H1 (cell line): ENCODE data around the gene LGALS8. TPM values are rescaled to one million over a fixed set of nuclear protein-coding genes. Genes with fewer than 3 reads are reported as not detected.

Source experiments
- CTCF ChIA-PET: fragments of 300-600 bp; sonication (Branson Sonifier 250); formaldehyde crosslinking; loops from one replicate; lab custom pipeline; 2021; ENCODE audit not compliant: partially characterized antibody; lab: Charles Lee
- POLR2A ChIA-PET: fragments of 300-600 bp; sonication (Branson Sonifier 250); formaldehyde crosslinking; loops from one replicate; lab custom pipeline; 2021; ENCODE audit warnings: inconsistent platforms; ENCODE audit not compliant: partially characterized antibody; lab: Charles Lee
- DNase-seq, 2 experiments: peaks; one replicate each; pipeline versions ENCODE4 v3.0.0 to v3.0.0-alpha.2; 2010 to 2022; ENCODE audit warnings: low spot score in 2 of 2, low read depth in 1 of 2, mixed read lengths in 1 of 2
- FAIRE-seq: peaks from 2 replicates; lab custom pipeline; 2011; peaks lifted over from hg19 to GRCh38; lab: Jason Lieb, UNC
- H2AFZ ChIP-seq: 2 replicates; pipeline ENCODE4 v1.8.1; 2012; ENCODE audit warnings: low read length, inconsistent platforms
- H2AK5ac ChIP-seq: 2 replicates; pipeline ENCODE4 v1.6.1; 2013; ENCODE audit warnings: low read depth, low read length
- H2BK120ac ChIP-seq: replicated peaks from 2 replicates; pipeline ENCODE3; 2013; ENCODE audit warnings: low read depth, low read length, inconsistent platforms
- H2BK12ac ChIP-seq: 2 replicates; pipeline ENCODE4 v1.6.1; 2013; ENCODE audit warnings: low read depth, low read length
- H2BK15ac ChIP-seq: 2 replicates; pipeline ENCODE4 v1.6.1; 2013; ENCODE audit warnings: low read length
- H2BK20ac ChIP-seq: 2 replicates; pipeline ENCODE4 v1.6.1; 2013; ENCODE audit warnings: low read length
- H2BK5ac ChIP-seq: 2 replicates; pipeline ENCODE4 v1.6.1; 2013; ENCODE audit warnings: low read depth, low read length
- H3K14ac ChIP-seq: 2 replicates; pipeline ENCODE4 v1.6.1; 2013; ENCODE audit warnings: inconsistent platforms; ENCODE audit not compliant: insufficient read length
- H3K18ac ChIP-seq: 2 replicates; pipeline ENCODE4 v1.6.1; 2013; ENCODE audit warnings: low read length; ENCODE audit errors: extremely low read depth
- H3K23ac ChIP-seq: 2 replicates; pipeline ENCODE4 v1.6.1; 2013; ENCODE audit warnings: inconsistent platforms; ENCODE audit not compliant: insufficient read length
- H3K23me2 ChIP-seq: 2 replicates; pipeline ENCODE4 v1.6.1; 2013; ENCODE audit warnings: low read depth, low read length
- H3K27ac ChIP-seq: 2 replicates; pipeline ENCODE4 v1.6.1; 2011; ENCODE audit warnings: low read depth, low read length, inconsistent platforms
- H3K27me3 ChIP-seq, 4 experiments: replicated peaks in 1 of 4; 1 replicate in 1 of 4; 2 replicates in 3 of 4; pipeline versions ENCODE4 v1.6.1 to v1.8.1; 2011 to 2013; ENCODE audit warnings: low read length in 3 of 4, mild to moderate bottlenecking in 3 of 4, inconsistent platforms in 2 of 4, mixed read lengths in 2 of 4, moderate library complexity in 1 of 4; ENCODE audit not compliant: control insufficient read depth in 3 of 4, insufficient read depth in 3 of 4; ENCODE audit errors: extremely low read depth in 1 of 4
- H3K36me3 ChIP-seq, 4 experiments: 2 replicates each; pipeline versions ENCODE4 v1.6.1 to v1.8.1; 2011 to 2013; ENCODE audit warnings: mild to moderate bottlenecking in 4 of 4, low read length in 3 of 4, moderate library complexity in 2 of 4, control low read depth in 1 of 4, inconsistent platforms in 1 of 4; ENCODE audit not compliant: insufficient read depth in 4 of 4, control insufficient read depth in 2 of 4
- H3K4ac ChIP-seq: replicated peaks from 2 replicates; pipeline ENCODE3; 2013; ENCODE audit warnings: low read length, low read depth, mixed read lengths, inconsistent platforms; ENCODE audit not compliant: insufficient read length
- H3K4me1 ChIP-seq, 4 experiments: replicated peaks in 1 of 4; 1 replicate in 1 of 4; 2 replicates in 3 of 4; pipeline versions ENCODE4 v1.6.1 to v1.8.1; 2011 to 2013; ENCODE audit warnings: low read length in 3 of 4, inconsistent platforms in 2 of 4, mixed read lengths in 1 of 4; ENCODE audit not compliant: insufficient read depth in 4 of 4, control insufficient read depth in 3 of 4
- H3K4me2 ChIP-seq, 2 experiments: 2 replicates each; pipeline versions ENCODE4 v1.6.1 to v1.8.1; 2011 to 2013; ENCODE audit warnings: low read depth in 2 of 2, low read length in 2 of 2, control low read depth in 1 of 2, inconsistent platforms in 1 of 2, mild to moderate bottlenecking in 1 of 2; ENCODE audit not compliant: insufficient read depth in 1 of 2
- H3K4me3 ChIP-seq, 4 experiments: fragments of 200-600, 300-600 bp in 1 of 4; sonication (generic), shearing (Covaris generic), sonication (Bioruptor Twin) in 1 of 4; 2 replicates each; pipeline versions ENCODE4 v1.5.1 to v1.8.1; 2011 to 2016; ENCODE audit warnings: low read length in 4 of 4, low read depth in 3 of 4, control low read depth in 2 of 4, inconsistent platforms in 2 of 4, mild to moderate bottlenecking in 2 of 4, mixed read lengths in 1 of 4, moderate library complexity in 1 of 4; ENCODE audit not compliant: insufficient read depth in 2 of 4; ENCODE audit errors: extremely low read depth in 1 of 4
- H3K56ac ChIP-seq: replicated peaks from 2 replicates; pipeline ENCODE3; 2013; ENCODE audit warnings: low read depth, mild to moderate bottlenecking, mixed read lengths, low read length, inconsistent platforms; ENCODE audit not compliant: insufficient read length
- H3K79me1 ChIP-seq: 2 replicates; pipeline ENCODE4 v1.6.1; 2013; ENCODE audit warnings: low read depth, low read length, control low read depth
- H3K79me2 ChIP-seq, 2 experiments: 2 replicates each; pipeline versions ENCODE4 v1.6.1 to v1.8.1; 2012 to 2013; ENCODE audit warnings: low read length in 2 of 2, mild to moderate bottlenecking in 2 of 2, inconsistent platforms in 1 of 2; ENCODE audit not compliant: insufficient read depth in 2 of 2, control insufficient read depth in 1 of 2
- H3K9ac ChIP-seq, 4 experiments: replicated peaks in 1 of 4; 1 replicate in 1 of 4; 2 replicates in 3 of 4; pipeline versions ENCODE4 v1.6.1 to v1.8.1; 2011 to 2013; ENCODE audit warnings: low read depth in 3 of 4, low read length in 3 of 4, control low read depth in 2 of 4, mild to moderate bottlenecking in 2 of 4, moderate library complexity in 2 of 4, inconsistent platforms in 1 of 4; ENCODE audit errors: extremely low read depth in 1 of 4
- H3K9me3 ChIP-seq, 2 experiments: 2 replicates each; pipeline versions ENCODE4 v1.6.1 to v1.8.1; 2012 to 2013; ENCODE audit warnings: mild to moderate bottlenecking in 2 of 2, moderate library complexity in 2 of 2, control low read depth in 1 of 2, inconsistent platforms in 1 of 2, low read depth in 1 of 2, low read length in 1 of 2, mixed read lengths in 1 of 2; ENCODE audit not compliant: insufficient read depth in 2 of 2
- H4K20me1 ChIP-seq, 2 experiments: replicated peaks in 1 of 2; 2 replicates each; pipeline versions ENCODE3 to v1.8.1; 2011 to 2013; ENCODE audit warnings: inconsistent platforms in 2 of 2, low read length in 2 of 2, mild to moderate bottlenecking in 1 of 2; ENCODE audit not compliant: insufficient read depth in 2 of 2, control insufficient read depth in 1 of 2
- H4K5ac ChIP-seq: 2 replicates; pipeline ENCODE4 v1.6.1; 2013; ENCODE audit warnings: low read length, low read depth, mixed read lengths, inconsistent platforms; ENCODE audit not compliant: insufficient read length
- H4K8ac ChIP-seq: 2 replicates; pipeline ENCODE4 v1.8.0; 2013; ENCODE audit warnings: mild to moderate bottlenecking, moderate library complexity, low read length, inconsistent platforms; ENCODE audit not compliant: insufficient read depth; ENCODE audit errors: extremely low read depth
- H4K91ac ChIP-seq: replicated peaks from 2 replicates; pipeline ENCODE3; 2013; ENCODE audit warnings: low read length, mixed read lengths, inconsistent platforms; ENCODE audit not compliant: insufficient read length
- ATF2 ChIP-seq: IDR thresholded peaks from 2 replicates; pipeline ENCODE4 v1.6.1; 2012; ENCODE audit warnings: low read length, inconsistent platforms
- BCL11A ChIP-seq, 2 experiments: IDR thresholded peaks; one replicate each; pipeline ENCODE4 v1.6.1; 2011; ENCODE audit warnings: low read depth in 2 of 2, low read length in 2 of 2, mild to moderate bottlenecking in 2 of 2
- CHD2 ChIP-seq: IDR thresholded peaks from 2 replicates; pipeline ENCODE4 v1.6.1; 2012; ENCODE audit warnings: low read length, improper control_type of control experiment
- CREB1 ChIP-seq: IDR thresholded peaks from 2 replicates; pipeline ENCODE4 v1.6.1; 2012; ENCODE audit warnings: inconsistent platforms
- CTCF ChIP-seq, 3 experiments: IDR thresholded peaks; 1 replicate in 2 of 3; 2 replicates in 1 of 3; pipeline versions ENCODE4 v1.5.1 to v1.6.1; 2011; ENCODE audit warnings: low read length in 3 of 3, mild to moderate bottlenecking in 3 of 3, inconsistent platforms in 2 of 3, low read depth in 1 of 3, moderate library complexity in 1 of 3; ENCODE audit not compliant: insufficient read depth in 1 of 3; ENCODE audit errors: control extremely low read depth in 1 of 3
- EP300 ChIP-seq, 2 experiments: IDR thresholded peaks; 1 replicate in 1 of 2; 2 replicates in 1 of 2; pipeline ENCODE4 v1.6.1; 2011 to 2012; ENCODE audit warnings: low read depth in 2 of 2, low read length in 2 of 2, mild to moderate bottlenecking in 2 of 2, borderline replicate concordance in 1 of 2, inconsistent platforms in 1 of 2, moderate library complexity in 1 of 2
- SRF ChIP-seq: IDR thresholded peaks from 2 replicates; pipeline ENCODE4 v1.6.1; 2011; ENCODE audit warnings: mild to moderate bottlenecking, low read depth, low read length, moderate library complexity
- TCF12 ChIP-seq: IDR thresholded peaks from 2 replicates; pipeline ENCODE4 v1.6.1; 2011; ENCODE audit warnings: low read depth, mild to moderate bottlenecking, low read length
- WGBS, 2 experiments: shearing (Covaris generic) in 1 of 2; methylation state at CpG; one replicate each; pipeline versions ENCODE4 v1.1.6 to v1.1.7; 2013 to 2015; ENCODE audit warnings: low lambda C conversion rate in 2 of 2, mixed read lengths in 2 of 2, inconsistent platforms in 1 of 2, low coverage in 1 of 2, missing lambda C conversion rate in 1 of 2; ENCODE audit not compliant: insufficient replicate concordance in 2 of 2, insufficient coverage in 1 of 2, insufficient read length in 1 of 2; ENCODE audit errors: extremely low coverage in 1 of 2, missing lambda C conversion rate in 1 of 2; 5-methylcytosine and 5-hydroxymethylcytosine counted together
- polyA plus RNA-seq, 7 experiments: library from polyadenylated mRNA; depleted of rRNA in 3 of 7; stranded (reverse) in 5 of 7; unstranded in 2 of 7; fragments of >200 nt in 5 of 7; fragments of 200-250 nt in 2 of 7; gene quantifications; 1 replicate in 5 of 7; 2 replicates in 1 of 7; 4 replicates in 1 of 7; pipeline versions ENCODE4 v1.2.1 to v1.2.3, GENCODE V29; 2011 to 2013; ENCODE audit warnings: missing spikeins in 2 of 7, mixed read lengths in 2 of 7
- total RNA-seq: library from RNA; stranded (reverse); fragmentation: NEBNext Ultra II Directional; extraction: Animal tissue kit (Norgen Biotek cat#: 25700); gene quantifications from 2 replicates; pipeline ENCODE4 v1.2.1, GENCODE V29; 2021

LGALS8 gene
- total and polyA plus RNA-seq, 2 of the 8 experiments (the other 6 are each of a cell fraction or from before 2014, with no cell fraction given) = 7.2 to 11.6 TPM

GRCh38 chr1:236530959-236531358, 7.2 kb downstream of the LGALS8 start:
- WGBS, 2 experiments = 94% methylated on average over 5 of the region's 5 CpGs; no CpG with 5 or more reads in 1 of the 2 experiments
- no peaks in the 10 kb centered on the region for H4K20me1 ChIP-seq
- H3K14ac ChIP-seq = no peak overlapping the region
- no peak overlapping the region for H4K5ac ChIP-seq
- no peak overlapping the region for H4K91ac ChIP-seq
- H2AFZ ChIP-seq = no peak overlapping the region
- H3K27ac ChIP-seq = no peak overlapping the region
- H3K4me3 ChIP-seq = no peak overlapping the region
- no peaks in the 10 kb centered on the region for H3K79me1 ChIP-seq
- no peak overlapping the region for H2BK120ac ChIP-seq
- no peaks in the 10 kb centered on the region for H3K4me1 ChIP-seq
- H3K27me3 ChIP-seq = no peaks in the 10 kb centered on the region
- no peaks in the 10 kb centered on the region for H3K79me2 ChIP-seq
- H3K23me2 ChIP-seq = no peaks in the 10 kb centered on the region
- no peak overlapping the region for H4K8ac ChIP-seq
- H2AK5ac ChIP-seq = no peak overlapping the region
- POLR2A ChIA-PET = no interaction called here
- H3K4ac ChIP-seq = no peak overlapping the region
- CTCF ChIA-PET = interaction anchor here (0.6 to 4.3 kb wide), 12 partner anchors 12 to 427 kb away, joined by 3 to 21 read pairs (median 4); no protein-coding TSS in a partner anchor
- H3K4me2 ChIP-seq = no peak overlapping the region
- DNase-seq = no peak
- TF ChIP-seq CTCF (IDR thresholded peaks at IDR 0.05; ENCODE audit: control extremely low read depth in 1 of 3, insufficient read depth in 1 of 3, low read depth in 1 of 3, low read length in 3 of 3) (no peak), BCL11A (IDR thresholded peaks at IDR 0.05; ENCODE audit: low read depth in 2 of 2, low read length in 2 of 2) (no peak), TCF12 (no peak), SRF (no peak), CREB1 (no peak), EP300 (IDR thresholded peaks at IDR 0.05; ENCODE audit: borderline replicate concordance in 1 of 2, low read depth in 2 of 2, low read length in 2 of 2) (no peak), CHD2 (no peak), ATF2 (no peak)
- H3K9ac ChIP-seq = no peak overlapping the region
- no peaks in the 10 kb centered on the region for H3K9me3 ChIP-seq
- H2BK20ac ChIP-seq = no peak overlapping the region
- no peak overlapping the region for H3K18ac ChIP-seq
- no peak overlapping the region for H3K56ac ChIP-seq
- H3K23ac ChIP-seq = no peak overlapping the region
- H2BK12ac ChIP-seq = no peak overlapping the region
- H2BK5ac ChIP-seq = no peak overlapping the region
- no peak overlapping the region for H2BK15ac ChIP-seq
- H3K36me3 ChIP-seq = no peaks in the 10 kb centered on the region
- FAIRE-seq = no peak
